SK-N-SH (cell line): ENCODE measurements around the gene KRTAP16-1. TPM values are rescaled to one million over a fixed set of nuclear protein-coding genes. Genes with fewer than 3 reads are reported as not detected.

ENCODE experiments used
- CTCF ChIA-PET: fragments of 300-600, 350-600 bp; formaldehyde crosslinking; extraction: SDS; loops from one replicate; lab custom pipeline; 2021; lab: Yijun Ruan, JAX
- POLR2A ChIA-PET: fragments of 350-600 bp; sonication (Branson Sonifier 250); formaldehyde crosslinking; extraction: SDS; loops from one replicate; lab custom pipeline; 2020; ENCODE audit warnings: antibody characterized with exemption, inconsistent platforms; lab: Yijun Ruan, JAX
- DNase-seq: peaks from one replicate; pipeline ENCODE4 v3.0.0; 2012
- H2AFZ ChIP-seq: fragments of 200-600 bp; sonication (generic); 2 replicates; pipeline ENCODE4 v1.8.1; 2016; ENCODE audit warnings: antibody characterized with exemption, mild to moderate bottlenecking, low read depth
- H3F3A ChIP-seq: fragments of 200-600 bp; sonication (generic); replicated peaks from 2 replicates; pipeline ENCODE3; 2016; ENCODE audit warnings: antibody characterized with exemption, mild to moderate bottlenecking; ENCODE audit not compliant: insufficient read depth
- H3K27ac ChIP-seq, 2 experiments: fragments of 200-500 bp in 1 of 2; fragments of 200-600 bp in 1 of 2; sonication (Bioruptor generic) in 1 of 2; sonication (generic), shearing (Covaris generic) in 1 of 2; 2 replicates each; pipeline versions ENCODE4 v1.5.1 to v1.6.1; 2014 to 2016; ENCODE audit warnings: low read depth in 2 of 2, inconsistent platforms in 1 of 2, low read length in 1 of 2, mild to moderate bottlenecking in 1 of 2, mixed read lengths in 1 of 2
- H3K27me3 ChIP-seq: fragments of 200-600 bp; sonication (generic), shearing (Covaris generic); 2 replicates; pipeline ENCODE4 v1.6.1; 2016; ENCODE audit warnings: mixed run types; ENCODE audit not compliant: insufficient read depth
- H3K36me3 ChIP-seq, 2 experiments: fragments of 200-500 bp in 1 of 2; fragments of 200-600 bp in 1 of 2; sonication (Bioruptor generic) in 1 of 2; sonication (generic) in 1 of 2; replicated peaks in 1 of 2; 2 replicates each; pipeline versions ENCODE3 to v1.5.1; 2014 to 2016; ENCODE audit warnings: low read length in 1 of 2, mild to moderate bottlenecking in 1 of 2; ENCODE audit not compliant: insufficient read depth in 2 of 2, control insufficient read depth in 1 of 2
- H3K4me1 ChIP-seq, 2 experiments: fragments of 200-500 bp in 1 of 2; fragments of 200-600 bp in 1 of 2; sonication (Bioruptor generic) in 1 of 2; sonication (generic), shearing (Covaris generic) in 1 of 2; 2 replicates each; pipeline versions ENCODE4 v1.5.1 to v1.6.1; 2014 to 2016; ENCODE audit warnings: low read depth in 1 of 2, low read length in 1 of 2, mixed run types in 1 of 2; ENCODE audit not compliant: insufficient read depth in 2 of 2, control insufficient read depth in 1 of 2
- H3K4me2 ChIP-seq: fragments of 200-600 bp; sonication (generic), shearing (Covaris generic); 2 replicates; pipeline ENCODE4 v1.6.1; 2017; ENCODE audit warnings: mixed run types
- H3K4me3 ChIP-seq, 2 experiments: fragments of 200-500 bp in 1 of 2; fragments of 200-600 bp in 1 of 2; sonication (Bioruptor generic) in 1 of 2; sonication (generic), shearing (Covaris generic) in 1 of 2; 2 replicates each; pipeline versions ENCODE4 v1.5.1 to v1.8.1; 2014 to 2016; ENCODE audit warnings: low read depth in 2 of 2, inconsistent platforms in 1 of 2, low read length in 1 of 2, mild to moderate bottlenecking in 1 of 2, mixed read lengths in 1 of 2, moderate library complexity in 1 of 2
- H3K79me2 ChIP-seq: fragments of 200-600 bp; sonication (generic); 2 replicates; pipeline ENCODE4 v1.8.1; 2017; ENCODE audit warnings: mild to moderate bottlenecking; ENCODE audit not compliant: insufficient read depth
- H3K9ac ChIP-seq: fragments of 200-600 bp; sonication (generic); 2 replicates; pipeline ENCODE4 v1.6.1; 2017; ENCODE audit warnings: mixed run types
- H3K9me2 ChIP-seq: fragments of 200-600 bp; sonication (generic); 2 replicates; pipeline ENCODE4 v1.6.1; 2017; ENCODE audit warnings: mixed run types
- H3K9me3 ChIP-seq: fragments of 200-600 bp; sonication (generic); 2 replicates; pipeline ENCODE4 v1.6.1; 2017; ENCODE audit warnings: mixed run types, mild to moderate bottlenecking, moderate library complexity
- H4K20me1 ChIP-seq: fragments of 200-600 bp; sonication (generic); 2 replicates; pipeline ENCODE4 v1.6.1; 2017; ENCODE audit warnings: mild to moderate bottlenecking, mixed run types; ENCODE audit not compliant: insufficient read depth
- CHD2 ChIP-seq: fragments of 150-350 bp; IDR thresholded peaks from 2 replicates; pipeline ENCODE4 v1.6.1; 2018; ENCODE audit warnings: low read length; ENCODE audit not compliant: partially characterized antibody
- CTCF ChIP-seq: fragments of 200-600 bp; sonication (generic); IDR thresholded peaks from 2 replicates; pipeline ENCODE4 v1.6.1; 2017; ENCODE audit warnings: antibody characterized with exemption, mild to moderate bottlenecking, moderate library complexity
- EZH2phosphoT487 ChIP-seq: fragments of 200-600 bp; sonication (generic); IDR thresholded peaks from 2 replicates; pipeline ENCODE4 v1.6.1; 2017; ENCODE audit warnings: low read depth, mixed run types, mild to moderate bottlenecking, antibody characterized with exemption, moderate library complexity, borderline replicate concordance
- FOSL2 ChIP-seq: IDR thresholded peaks from 2 replicates; pipeline ENCODE4 v1.4.0; 2012; ENCODE audit warnings: low read depth, mild to moderate bottlenecking, moderate library complexity, borderline replicate concordance
- FOXJ3 ChIP-seq: sonication (generic); formaldehyde crosslinking; IDR thresholded peaks from 2 replicates; pipeline ENCODE4 v1.5.1; 2020; ENCODE audit warnings: mild to moderate bottlenecking, missing genetic modification reagents
- FOXM1 ChIP-seq: IDR thresholded peaks from 2 replicates; pipeline ENCODE4 v1.4.0; 2012; ENCODE audit warnings: low read depth, mild to moderate bottlenecking
- IRF3 ChIP-seq: fragments of 150-350 bp; IDR thresholded peaks from 2 replicates; pipeline ENCODE4 v1.6.1; 2016; ENCODE audit warnings: mild to moderate bottlenecking, low read depth, low read length
- JUND ChIP-seq: IDR thresholded peaks from 2 replicates; pipeline ENCODE4 v1.4.0; 2012
- MEF2A ChIP-seq: IDR thresholded peaks from 2 replicates; pipeline ENCODE4 v1.4.0; 2012; ENCODE audit warnings: low read depth, borderline replicate concordance
- MXI1 ChIP-seq: IDR thresholded peaks from 2 replicates; pipeline ENCODE4 v1.6.1; 2012; ENCODE audit warnings: mild to moderate bottlenecking, low read depth, low read length, improper control_type of control experiment
- NFIC ChIP-seq: IDR thresholded peaks from 2 replicates; pipeline ENCODE4 v1.4.0; 2012; ENCODE audit warnings: borderline replicate concordance
- PBX3 ChIP-seq: IDR thresholded peaks from 2 replicates; pipeline ENCODE4; 2012
- POLR2AphosphoS5 ChIP-seq: IDR thresholded peaks from 2 replicates; pipeline ENCODE4 v1.6.1; 2012; ENCODE audit warnings: low read depth, low read length
- RAD21 ChIP-seq: IDR thresholded peaks from 2 replicates; pipeline ENCODE4 v1.6.1; 2012; ENCODE audit warnings: mild to moderate bottlenecking, low read length
- RCOR1 ChIP-seq: fragments of 150-350 bp; IDR thresholded peaks from 2 replicates; pipeline ENCODE4 v1.6.1; 2017; ENCODE audit warnings: antibody characterized with exemption, low read length
- RXRA ChIP-seq: IDR thresholded peaks from 2 replicates; pipeline ENCODE4 v1.4.0; 2012; ENCODE audit warnings: low read depth, mild to moderate bottlenecking, borderline replicate concordance
- SIN3A ChIP-seq: IDR thresholded peaks from 2 replicates; pipeline ENCODE4 v1.6.1; 2012; ENCODE audit warnings: low read depth, mild to moderate bottlenecking, low read length, moderate library complexity, borderline replicate concordance
- SMC3 ChIP-seq: IDR thresholded peaks from 2 replicates; pipeline ENCODE4 v1.6.1; 2012; ENCODE audit warnings: low read depth, low read length, improper control_type of control experiment
- TAF1 ChIP-seq: IDR thresholded peaks from 2 replicates; pipeline ENCODE4 v1.6.1; 2012; ENCODE audit warnings: low read depth, mild to moderate bottlenecking, low read length, moderate library complexity, borderline replicate concordance
- YY1 ChIP-seq: IDR thresholded peaks from 2 replicates; pipeline ENCODE4 v1.4.0; 2012; ENCODE audit warnings: low read depth, mild to moderate bottlenecking
- WGBS: methylation state at CpG from one replicate; pipeline ENCODE4 v1.1.6; 2017; ENCODE audit warnings: low lambda C conversion rate; 5-methylcytosine and 5-hydroxymethylcytosine counted together
- polyA plus RNA-seq, 3 experiments: library from polyadenylated mRNA; depleted of rRNA; stranded (reverse); fragments of >200 nt; gene quantifications; 2 replicates each; pipeline ENCODE4 v1.2.3, GENCODE V29; 2012

The KRTAP16-1 gene
- polyA plus RNA-seq, 1 of the 3 experiments (the other 2 are of a cell fraction), result not detected

GRCh38 chr17:41296846-41297245, 12.3 kb downstream of the KRTAP16-1 start:
- Histone ChIP-seq H3K9me2 (no peaks in the 10 kb centered on the region), H3K79me2 (no peaks in the 10 kb centered on the region), H3F3A (no peaks in the 10 kb centered on the region), H3K27me3 (peaks cover 48% of the 10 kb centered on the region; the same call in 1 of the 2 replicates), H2AFZ (no peak overlapping the region), H3K27ac (no peak overlapping the region), H3K36me3 (no peaks in the 10 kb centered on the region), H3K4me1 (peaks cover 0 to 3% of the 10 kb centered on the region in 2 experiments; a peak in 1 of 4 replicates), H3K4me2 (no peak overlapping the region), H3K4me3 (no peak overlapping the region), H3K9me3 (no peaks in the 10 kb centered on the region), H3K9ac (no peak overlapping the region)
- CTCF ChIA-PET, result no interaction called here
- DNase-seq, result no peak
- POLR2A ChIA-PET, result no interaction called here
- 23% methylated on average over 1 of the region's 1 CpG for WGBS
- TF ChIP-seq TAF1, result no peak
- no peak for TF ChIP-seq FOXJ3 (CRISPR knock-in tag)
- TF ChIP-seq POLR2AphosphoS5, result no peak
- no peak for TF ChIP-seq RAD21
- no peak for TF ChIP-seq EZH2phosphoT487
- no peak for TF ChIP-seq NFIC
- TF ChIP-seq CTCF, result no peak
- TF ChIP-seq SIN3A, result no peak
- no peak for TF ChIP-seq MXI1
- no peak for TF ChIP-seq RXRA
- TF ChIP-seq CHD2, result no peak
- TF ChIP-seq YY1, result no peak
- no peak for TF ChIP-seq RCOR1
- no peak for TF ChIP-seq MEF2A
- TF ChIP-seq PBX3, result no peak
- TF ChIP-seq SMC3, result no peak
- no peak for TF ChIP-seq IRF3
- no peak for TF ChIP-seq JUND
- TF ChIP-seq FOXM1, result no peak
- no peak for TF ChIP-seq FOSL2
- TF ChIP-seq, all 33 proteins: peak for 0
- no peaks in the 10 kb centered on the region for H4K20me1 ChIP-seq
